HG03196 (cell line): Measurements from ENCODE around the gene HSH2D.

Experiments
- ATAC-seq: cut with Tn5 transposase; IDR thresholded peaks from one replicate; pipeline ENCODE4 v1.9.1; 2021; ENCODE audit not compliant: unreplicated experiment

The HSH2D gene

GRCh38 chr19:16191216-16191908 is 47.9 kb downstream of the HSH2D start:
- ATAC-seq, result no peak

- ATAC-seq, result no peak
These were observed 50.0 kb downstream of the HSH2D start for GRCh38 chr19:16193466-16193865.

- no peak for ATAC-seq
These were observed 53.7 kb downstream of the HSH2D start for GRCh38 chr19:16197188-16197621.

- peak; percentile 86 for ATAC-seq
These were observed 54.3 kb downstream of the HSH2D start, which contains the start of gene AP1M1 for GRCh38 chr19:16197622-16198369. TSS of gene AP1M1 (plus strand) at chr19:16197911. CDS start at chr19:16198027, 116 bp downstream.

GRCh38 chr19:16198370-16198651 is 54.8 kb downstream of the HSH2D start:
- ATAC-seq, result peak; percentile 2

- ATAC-seq, result no peak
These were observed 55.9 kb downstream of the HSH2D start for GRCh38 chr19:16199275-16199932.

DNA sequence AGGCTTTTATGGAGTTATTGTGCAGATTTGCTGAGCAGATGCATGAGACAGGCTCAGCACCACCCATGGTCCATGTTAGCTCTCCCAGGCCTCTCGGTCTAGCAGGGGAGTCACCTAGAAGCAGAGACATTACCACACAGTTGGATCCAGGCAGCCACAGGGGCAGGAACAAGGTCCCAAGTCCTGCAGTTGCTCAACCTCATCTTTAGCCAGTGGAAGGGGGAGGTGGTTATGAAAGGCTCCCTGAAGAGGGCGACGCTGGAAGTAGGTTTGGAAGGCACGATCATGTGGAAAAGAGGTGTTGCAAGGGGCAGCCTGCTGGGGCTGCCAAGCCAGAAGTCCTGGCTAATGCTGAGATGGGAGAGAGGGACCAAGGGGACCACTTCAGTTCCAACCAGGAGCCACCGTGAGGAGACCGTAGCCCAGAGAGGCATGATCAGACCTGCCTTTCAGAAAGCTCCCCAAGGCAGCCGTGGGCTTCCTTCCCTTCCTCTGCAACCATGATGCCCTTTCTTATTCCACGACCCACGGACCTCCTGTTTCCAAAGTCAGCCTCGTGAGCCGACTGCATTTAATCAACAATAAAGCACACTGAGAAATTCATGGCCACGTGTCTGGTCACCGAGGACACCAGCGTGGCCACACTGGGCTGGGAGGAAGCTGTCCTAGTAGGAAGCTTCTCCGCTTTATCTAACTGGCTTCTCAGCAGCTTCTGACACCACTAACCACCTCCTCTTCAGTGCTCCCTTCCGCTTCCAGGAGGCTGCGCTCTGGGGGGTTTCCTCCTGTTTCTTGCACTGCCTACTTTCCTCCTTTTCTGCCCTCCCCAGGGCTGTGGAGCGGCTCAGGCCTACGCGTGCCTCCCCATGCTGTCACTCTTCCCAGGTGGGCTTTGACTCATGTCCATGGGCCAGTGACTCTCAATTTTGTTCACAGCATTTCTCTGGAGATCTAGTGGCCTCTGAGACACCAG is 56.8 kb downstream of the HSH2D start:
- ATAC-seq, result no peak

DNA sequence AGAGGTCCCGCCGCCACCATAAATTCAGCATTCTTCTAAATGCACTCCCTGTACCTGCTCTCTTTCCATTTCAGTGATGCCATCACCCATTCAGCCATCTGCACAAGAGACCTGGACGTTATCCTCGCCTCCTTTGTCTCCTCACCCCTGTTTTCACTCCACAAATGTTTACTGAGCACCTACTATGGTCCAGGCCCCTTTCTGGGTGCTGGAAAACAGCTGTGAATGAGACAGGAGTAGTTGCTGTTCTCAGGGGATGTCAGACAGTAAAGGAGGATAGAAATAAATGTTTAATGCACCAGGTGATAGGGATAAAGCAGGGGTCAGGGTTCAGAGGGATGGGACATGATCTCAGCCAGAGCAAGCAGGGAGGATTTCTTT is 57.5 kb downstream of the HSH2D start:
- no peak for ATAC-seq

- ATAC-seq, result no peak
These were observed 59.1 kb downstream of the HSH2D start for GRCh38 chr19:16202320-16203255.

GRCh38 chr19:16203256-16204004 is 59.9 kb downstream of the HSH2D start:
- ATAC-seq, result no peak

GRCh38 chr19:16204005-16204294 is 60.5 kb downstream of the HSH2D start:
- ATAC-seq, result no peak

DNA sequence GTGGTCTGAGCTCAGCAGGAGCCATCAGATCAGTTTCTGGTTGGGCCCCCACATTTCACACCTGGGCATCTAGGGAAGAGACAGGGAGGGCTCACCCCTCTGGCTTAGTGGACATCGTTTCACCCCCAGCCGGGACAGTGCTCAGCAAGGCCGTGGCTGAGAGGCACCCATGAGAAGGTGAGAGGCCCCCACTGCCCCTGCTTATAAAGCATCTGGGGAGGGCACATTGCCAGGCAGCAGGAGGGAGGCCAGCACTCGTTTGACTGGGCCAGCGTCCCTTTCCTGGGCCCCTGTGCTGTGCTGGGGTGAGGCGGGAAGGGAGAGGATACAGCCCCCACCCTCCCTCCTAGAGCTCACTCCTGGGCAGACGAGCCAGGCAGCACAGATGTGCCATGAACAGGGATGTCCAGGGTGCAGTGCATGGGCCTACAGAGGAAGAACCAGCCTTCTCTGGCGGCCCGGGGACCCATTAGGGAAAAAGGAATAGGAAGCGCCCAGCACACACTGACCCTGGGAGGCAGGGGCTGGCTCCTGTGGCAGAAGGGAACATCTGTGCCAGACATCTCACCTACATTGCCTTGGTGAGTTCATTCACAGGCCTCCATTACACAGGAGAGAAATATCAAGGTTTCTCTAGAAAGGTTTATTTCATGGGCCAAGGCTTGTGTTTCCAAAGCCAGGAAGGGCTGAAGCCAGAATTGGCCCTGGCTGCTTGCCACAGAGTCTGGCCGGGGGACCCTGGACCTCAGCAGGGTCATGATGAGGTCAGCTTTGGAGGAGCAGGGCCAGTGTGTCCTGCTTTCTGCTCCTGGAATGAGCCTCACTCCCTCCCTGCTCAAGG is 61.9 kb downstream of the HSH2D start:
- no peak for ATAC-seq

GRCh38 chr19:16206046-16206605 is 62.6 kb downstream of the HSH2D start:
- no peak for ATAC-seq

DNA sequence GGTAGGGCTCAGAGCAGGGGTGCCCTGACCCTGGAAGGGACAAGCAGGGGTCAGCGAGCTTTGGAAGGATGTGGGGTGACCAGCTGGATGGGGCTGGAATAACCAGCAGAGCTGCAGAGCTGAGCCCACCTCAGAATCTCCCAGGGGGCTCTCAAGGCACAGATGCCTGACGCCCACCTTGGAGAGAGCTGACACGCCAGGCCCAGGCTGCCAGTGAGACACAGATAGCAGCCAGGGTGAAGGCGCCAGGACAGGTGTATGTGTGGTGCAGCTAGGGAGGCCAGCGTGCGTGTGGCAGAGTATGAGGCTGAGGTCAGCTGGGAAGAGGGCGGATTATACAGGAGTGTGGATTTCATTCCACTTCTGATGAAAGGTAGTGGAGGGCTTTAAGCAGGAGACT is 63.2 kb downstream of the HSH2D start:
- no peak for ATAC-seq

DNA sequence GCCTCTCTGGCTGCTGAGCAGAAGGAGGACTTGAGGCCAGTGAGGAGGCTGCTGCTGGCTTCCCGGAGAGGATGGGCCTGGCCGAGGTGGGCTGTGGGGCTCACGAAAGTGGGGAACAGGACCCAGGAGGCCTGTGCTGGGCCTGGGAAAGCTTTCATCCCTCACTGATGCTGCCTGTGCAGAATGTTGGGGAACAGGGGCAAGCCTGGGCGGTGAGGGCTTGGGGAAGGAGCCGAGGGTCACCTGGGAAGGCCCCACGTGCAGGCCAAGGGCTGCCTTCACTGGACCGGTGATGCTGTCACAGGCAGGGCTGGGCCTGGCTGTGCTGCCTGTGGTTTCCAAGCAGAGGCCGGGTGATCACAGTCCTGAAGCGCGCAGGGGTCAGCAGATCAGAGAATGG is 63.6 kb downstream of the HSH2D start:
- ATAC-seq, result no peak

DNA sequence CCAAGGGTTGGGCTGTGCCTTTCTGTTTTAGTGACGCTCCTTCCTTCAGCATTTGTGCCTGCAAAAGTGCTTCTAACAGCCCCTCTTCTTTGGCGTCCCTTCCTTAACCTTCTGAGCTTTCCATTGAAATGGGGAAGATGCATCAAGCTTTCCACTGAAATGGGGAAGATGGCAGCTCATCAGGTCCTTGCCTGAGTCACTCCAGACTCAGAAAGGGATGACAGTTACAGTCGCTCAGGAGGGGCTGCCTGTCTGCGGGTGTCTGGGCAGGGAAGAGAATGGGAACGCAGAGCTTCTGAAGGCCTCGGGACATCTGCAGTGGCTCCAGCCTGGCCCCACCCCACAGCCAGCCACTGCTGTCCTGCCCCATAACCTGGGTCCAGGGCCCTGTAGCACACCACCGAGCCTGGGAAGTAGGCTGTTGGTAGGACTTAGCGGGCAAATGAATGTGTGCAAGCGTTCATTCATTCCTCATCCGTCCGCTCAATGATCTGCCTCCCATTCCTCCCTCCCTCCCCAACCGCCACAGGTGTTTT is 64.1 kb downstream of the HSH2D start:
- ATAC-seq, result no peak
